ENCODE measurements around the gene CTDP1.

CTDP1 gene

DNA sequence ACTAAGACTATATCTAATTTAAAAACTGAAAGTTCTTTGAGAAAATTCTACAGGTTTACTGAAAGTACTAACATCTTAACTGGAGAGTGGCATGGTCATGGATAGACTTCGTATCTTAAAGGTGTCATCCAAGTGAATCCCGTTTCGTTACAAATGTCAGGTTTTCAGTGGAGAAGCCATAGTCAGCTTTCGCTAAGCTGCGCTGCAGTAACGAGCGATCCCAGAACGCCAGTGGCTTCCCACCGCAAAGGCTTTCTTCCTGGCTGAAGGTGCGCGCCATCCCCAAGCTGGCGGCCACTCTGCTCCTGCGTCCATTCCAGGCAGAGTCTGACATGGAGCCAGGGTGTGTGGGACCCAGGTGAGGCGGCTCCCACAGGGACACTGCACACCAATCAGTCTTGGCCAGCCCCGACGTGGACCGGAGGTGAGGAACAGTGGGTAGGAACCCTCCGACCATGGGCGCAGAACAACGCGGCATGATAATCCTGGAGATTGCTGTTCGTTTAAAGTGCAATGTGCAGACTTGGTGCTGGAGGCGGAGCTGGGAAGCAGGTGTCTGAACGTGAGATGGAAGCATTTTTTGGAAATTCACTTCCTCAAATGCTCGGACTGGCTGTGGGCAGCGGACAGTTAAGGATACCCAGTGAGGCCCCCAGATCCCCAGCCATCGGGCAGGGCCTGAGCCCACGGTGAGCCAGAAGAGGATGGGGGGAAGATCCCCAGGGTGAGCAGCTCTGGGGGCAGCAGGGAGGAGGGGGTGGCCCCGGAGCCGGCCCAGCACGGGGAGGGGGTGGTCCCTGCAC is 90.3 kb downstream of the CTDP1 start:
- no peak overlapping the region for H3K4me3 ChIP-seq (ENCODE audit: low read length)
- TF ChIP-seq CTCF (conservative IDR thresholded peaks at IDR 0.05; ENCODE audit: low read depth, low read length): no peak
- DNase-seq (ENCODE audit: low read depth): no peak

DNA sequence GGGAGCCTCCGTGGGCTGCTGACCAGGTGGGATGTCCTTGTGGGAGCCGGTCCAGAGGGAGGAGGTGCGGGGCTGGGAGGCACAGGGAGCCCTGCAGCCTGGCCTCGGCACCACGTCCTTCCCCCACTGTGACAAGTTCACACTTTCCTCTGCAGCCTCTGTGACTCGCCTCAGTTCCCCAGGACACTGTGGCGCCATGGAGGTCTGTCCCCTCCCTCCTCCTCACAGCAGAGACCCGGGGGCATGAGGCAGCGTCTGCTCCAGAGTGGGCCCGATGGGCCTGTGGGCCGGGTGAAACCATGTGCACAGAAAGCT is 90.9 kb downstream of the CTDP1 start:
- no peak overlapping the region for H3K4me3 ChIP-seq (ENCODE audit: low read length)
- DNase-seq (ENCODE audit: low read depth): no peak
- TF ChIP-seq CTCF (conservative IDR thresholded peaks at IDR 0.05; ENCODE audit: low read depth, low read length): no peak

DNA sequence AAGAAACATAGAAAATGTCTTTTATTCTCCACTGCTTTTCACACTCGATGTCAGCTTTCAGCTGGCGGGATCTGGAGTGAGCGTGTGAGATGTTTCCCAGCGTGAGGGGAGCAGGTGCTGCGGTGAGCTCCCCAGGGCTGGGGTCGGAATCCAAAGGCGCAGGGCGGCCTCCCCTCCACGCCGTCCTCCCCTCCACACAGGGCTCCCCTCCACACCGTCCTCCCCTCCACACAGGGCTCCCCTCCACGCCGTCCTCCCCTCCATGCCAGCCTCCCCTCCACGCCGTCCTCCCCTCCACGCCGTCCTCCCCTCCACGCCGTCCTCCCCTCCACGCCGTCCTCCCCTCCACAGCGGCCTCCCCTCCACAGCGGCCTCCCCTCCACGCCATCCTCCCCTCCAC is 91.2 kb downstream of the CTDP1 start:
- no peak for TF ChIP-seq CTCF (conservative IDR thresholded peaks at IDR 0.05; ENCODE audit: low read depth, low read length)
- H3K4me3 ChIP-seq (ENCODE audit: low read length): no peak overlapping the region
- no peak for DNase-seq (ENCODE audit: low read depth)

DNA sequence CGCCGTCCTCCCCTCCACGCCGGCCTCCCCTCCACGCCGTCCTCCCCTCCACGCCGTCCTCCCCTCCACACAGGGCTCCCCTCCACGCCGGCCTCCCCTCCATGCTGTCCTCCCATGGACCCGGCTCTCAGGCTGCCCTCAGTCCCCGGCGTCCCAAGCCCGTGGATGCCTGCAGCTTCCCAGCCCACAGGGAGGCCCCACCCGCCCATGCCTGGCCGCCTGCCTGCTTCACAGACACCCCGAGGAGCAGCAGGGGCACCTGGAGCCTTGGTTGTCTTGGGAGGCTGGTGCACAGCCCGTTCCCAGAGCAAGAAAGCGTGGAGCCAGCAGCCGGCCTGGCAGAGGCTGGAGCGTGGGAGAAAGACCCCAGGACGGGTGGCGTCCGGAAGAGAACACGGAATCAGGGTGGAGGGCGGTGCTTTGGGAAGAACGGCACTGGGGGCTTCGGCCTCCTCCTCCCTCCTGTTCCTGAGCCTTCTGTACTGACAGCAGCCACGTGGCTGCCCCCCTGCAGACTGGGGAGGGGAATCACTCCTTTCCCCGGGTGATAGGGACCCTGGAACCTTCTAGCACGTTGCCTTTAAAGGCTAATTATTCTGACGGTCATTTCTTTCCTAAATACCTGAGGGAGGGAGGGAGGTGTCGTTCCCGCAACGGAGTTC is 92.0 kb downstream of the CTDP1 start:
- no peak for TF ChIP-seq CTCF (conservative IDR thresholded peaks at IDR 0.05; ENCODE audit: low read depth, low read length)
- H3K4me3 ChIP-seq (ENCODE audit: low read length): no peak overlapping the region
- DNase-seq (ENCODE audit: low read depth): no peak

GRCh38 chr18:79772108-79772864 is 92.7 kb downstream of the CTDP1 start:
- no peak for DNase-seq (ENCODE audit: low read depth)
- no peak for TF ChIP-seq CTCF (conservative IDR thresholded peaks at IDR 0.05; ENCODE audit: low read depth, low read length)
- H3K4me3 ChIP-seq (ENCODE audit: low read length): no peak overlapping the region

DNA sequence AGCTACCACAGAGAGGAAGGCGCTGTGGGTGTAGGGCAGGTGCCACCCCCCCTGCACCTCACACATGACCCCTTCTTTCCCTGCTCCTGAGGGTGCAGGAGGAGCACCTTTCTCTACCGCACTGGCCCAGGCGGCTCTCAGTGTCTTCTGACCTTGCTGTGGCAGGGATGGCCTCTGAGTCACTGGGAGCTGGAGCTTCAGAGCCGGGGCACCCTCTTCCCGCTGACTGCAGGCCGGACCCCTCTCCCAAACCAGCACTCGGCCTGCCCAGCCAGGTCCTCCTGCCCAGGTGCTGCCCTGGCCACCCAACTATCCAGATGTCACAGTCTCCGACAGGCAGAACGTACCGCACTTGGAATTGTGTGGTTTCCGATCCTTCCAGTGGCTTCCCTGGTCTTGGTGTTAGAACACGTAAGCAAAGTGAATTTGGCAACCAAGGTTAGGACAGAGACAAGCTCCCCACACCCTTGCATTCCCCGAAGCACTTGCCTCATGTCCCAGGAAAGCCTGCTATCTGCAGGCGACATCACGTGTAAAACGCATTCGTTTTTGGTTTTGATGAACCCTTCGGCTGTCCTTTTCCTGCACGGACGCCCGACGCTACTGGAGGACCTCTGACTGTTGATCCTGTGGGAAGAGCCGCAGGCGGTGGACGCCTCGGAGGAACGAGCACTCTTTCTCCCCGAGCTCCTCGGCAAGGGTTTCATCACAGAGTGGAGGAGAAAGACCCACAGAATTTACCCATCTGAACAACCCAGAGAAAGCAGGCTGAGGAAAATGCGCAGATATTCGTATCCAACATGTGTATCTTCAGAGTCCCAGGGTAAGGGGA is 93.5 kb downstream of the CTDP1 start:
- H3K4me3 ChIP-seq (ENCODE audit: low read length): no peak overlapping the region
- no peak for DNase-seq (ENCODE audit: low read depth)
- TF ChIP-seq CTCF (conservative IDR thresholded peaks at IDR 0.05; ENCODE audit: low read depth, low read length): no peak
